GM06990 (cell line): ENCODE measurements around the gene SNRPD1.
"Not testable (repeated sequence)": the region's sequence is repeated elsewhere in the genome, so short reads cannot be mapped to it uniquely, and the experiment has no call there.

Experiments
- DNase-seq: peaks from one replicate; pipeline ENCODE4 v3.0.0-alpha.2; 2011; ENCODE audit not compliant: insufficient read length; ENCODE audit errors: extremely low read depth
- H3K27me3 ChIP-seq: replicated peaks from 2 replicates; pipeline ENCODE4 v1.6.0; 2011; ENCODE audit warnings: low read length; ENCODE audit not compliant: control insufficient read depth, insufficient read depth
- H3K36me3 ChIP-seq: 2 replicates; pipeline ENCODE4 v1.5.1; 2011; ENCODE audit warnings: low read length; ENCODE audit not compliant: control insufficient read depth, insufficient read depth
- H3K4me3 ChIP-seq: replicated peaks from 2 replicates; pipeline ENCODE4 v1.5.1; 2011; ENCODE audit warnings: low read depth, mild to moderate bottlenecking, control low read depth, low read length
- CTCF ChIP-seq: IDR thresholded peaks from 2 replicates; pipeline ENCODE4 v1.5.1; 2011; ENCODE audit warnings: low read length, control low read depth, mild to moderate bottlenecking, inconsistent platforms; ENCODE audit not compliant: insufficient read depth, poor library complexity, severe bottlenecking

Gene SNRPD1

DNA sequence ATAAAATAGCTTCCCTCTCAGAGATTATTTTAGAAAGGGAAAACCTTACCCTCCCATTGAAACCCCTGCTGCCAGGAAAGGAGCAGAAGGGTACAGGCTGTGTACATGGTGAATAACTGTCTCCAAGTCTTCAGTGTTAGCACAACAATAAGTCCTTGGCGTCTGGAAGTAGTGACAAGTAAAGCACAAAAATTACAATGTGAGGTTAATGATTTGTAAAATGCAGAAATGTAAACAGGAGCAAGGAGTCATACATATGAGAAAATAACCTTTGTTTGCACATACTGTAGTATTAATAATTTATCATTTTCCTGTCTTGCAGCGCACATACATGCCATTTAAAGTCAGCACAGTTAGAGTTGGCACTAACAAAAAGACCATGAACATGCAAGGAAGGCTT, 52.0 kb downstream of the SNRPD1 start:
- Histone ChIP-seq H3K27me3 (no peaks in the 10 kb centered on the region), H3K4me3 (no peak overlapping the region), H3K36me3 (peaks cover 4% of the 10 kb centered on the region)
- DNase-seq, result no peak
- TF ChIP-seq CTCF, result no peak

DNA sequence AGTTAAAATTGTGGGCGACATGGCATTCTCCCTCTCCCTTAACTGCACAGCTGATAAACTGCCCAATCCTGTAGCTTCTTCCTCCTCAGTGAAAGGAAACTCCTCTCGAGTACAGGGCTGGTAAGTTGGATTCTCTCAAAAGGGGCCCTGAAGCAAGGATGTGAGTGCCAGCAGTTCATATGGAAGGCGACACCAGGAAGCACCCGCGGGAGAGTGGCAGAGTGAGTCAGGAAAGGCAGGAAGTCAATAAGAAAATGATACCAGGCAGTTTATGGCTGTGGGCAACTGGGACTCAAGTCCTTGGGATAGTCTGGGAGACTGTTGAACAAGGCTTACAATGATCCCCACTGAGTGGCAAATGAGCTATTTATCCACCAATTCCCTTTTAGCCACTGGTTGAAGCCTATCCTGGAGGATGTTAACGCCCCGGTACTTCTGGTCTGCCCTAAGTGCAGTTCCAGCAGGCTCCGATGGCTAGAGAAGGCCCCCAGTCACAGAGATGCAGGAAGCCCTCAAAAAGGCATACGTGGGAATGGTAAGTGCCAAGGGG, 57.7 kb downstream of the SNRPD1 start:
- no peak for DNase-seq
- Histone ChIP-seq H3K4me3 (no peak overlapping the region), H3K36me3 (no peaks in the 10 kb centered on the region), H3K27me3 (no peaks in the 10 kb centered on the region)
- no peak for TF ChIP-seq CTCF

DNA sequence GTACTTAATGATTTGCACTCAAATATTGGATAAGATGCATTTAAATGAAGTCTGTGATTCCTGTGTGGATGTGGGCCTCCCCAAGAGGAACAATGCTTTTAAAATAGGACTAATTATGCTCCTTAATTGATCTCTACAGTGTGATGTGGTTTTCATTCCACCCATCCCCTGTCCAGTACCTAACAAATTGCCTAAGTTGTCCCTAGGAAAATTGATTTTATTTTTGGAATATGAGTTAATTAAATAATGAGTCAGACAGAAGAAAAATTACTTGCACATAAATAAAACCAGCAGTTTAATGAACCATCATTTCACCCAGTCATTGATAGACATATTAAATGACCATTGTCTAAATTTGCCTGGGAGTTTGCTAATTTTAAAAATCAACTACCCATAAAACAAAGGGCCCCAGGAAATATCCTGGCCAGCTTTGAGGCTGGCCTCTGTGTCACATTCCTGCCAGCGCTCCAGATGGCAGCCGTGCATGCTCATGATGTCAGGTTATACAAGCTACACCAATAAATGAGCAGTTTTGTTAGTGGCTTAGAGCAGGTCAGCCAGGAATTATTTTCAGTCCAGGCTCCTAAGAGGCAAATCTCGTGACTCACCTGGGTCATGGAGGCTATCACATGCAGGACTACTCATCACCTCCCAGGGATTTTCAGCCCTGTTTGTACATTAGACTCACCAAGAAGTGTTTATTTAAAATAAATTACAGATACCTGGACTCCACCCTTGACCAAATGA, 60.6 kb downstream of the SNRPD1 start:
- no peak for TF ChIP-seq CTCF
- H3K36me3 ChIP-seq, result no peaks in the 10 kb centered on the region
- H3K4me3 ChIP-seq, result no peak overlapping the region
- H3K27me3 ChIP-seq, result no peaks in the 10 kb centered on the region
- no peak for DNase-seq

DNA sequence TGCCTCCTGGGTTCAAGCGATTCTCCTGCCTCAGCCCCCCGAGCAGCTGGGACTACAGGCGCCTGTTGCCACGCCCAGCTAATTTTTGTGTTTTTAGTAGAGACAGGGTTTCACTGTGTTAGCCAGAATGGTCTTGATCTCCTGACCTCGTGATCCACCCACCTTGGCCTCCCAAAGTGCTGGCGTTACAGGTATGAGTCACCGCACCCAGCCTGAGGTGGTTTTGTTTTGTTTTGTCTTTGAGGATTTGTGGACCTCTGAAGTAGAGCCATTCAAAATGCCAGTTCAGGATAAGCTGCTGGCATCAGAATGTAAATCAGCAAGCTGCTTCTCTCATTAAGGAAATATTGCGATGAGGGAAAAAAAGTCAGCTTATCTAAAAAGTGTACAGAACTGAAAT, 63.2 kb downstream of the SNRPD1 start:
- H3K36me3 ChIP-seq, H3K4me3 ChIP-seq: not testable (repeated sequence)

GRCh38 chr18:21678859-21679258, 66.7 kb downstream of the SNRPD1 start:
- no peaks in the 10 kb centered on the region for H3K27me3 ChIP-seq
- no peak for DNase-seq

More for the DNA sequence above, 63.2 kb downstream of the SNRPD1 start:
- peak; percentile 15 for DNase-seq
- H3K27me3 ChIP-seq, result not testable (repeated sequence)

More at GRCh38 chr18:21678859-21679258, 66.7 kb downstream of the SNRPD1 start:
- no peak overlapping the region for H3K4me3 ChIP-seq
- no peaks in the 10 kb centered on the region for H3K36me3 ChIP-seq
- TF ChIP-seq CTCF, result no peak
